ENCODE results near the gene TBX1. TPM values are rescaled to one million over a fixed set of nuclear protein-coding genes. Genes with fewer than 3 reads are reported as not detected.

The TBX1 gene
- total RNA-seq, 4 donors from 2014 or later, result 7.6 to 34.3 (median 18.5) TPM

GRCh38 chr22:19801340-19802000 is 40.9 kb downstream of the TBX1 start:
- H3K36me3 ChIP-seq, result no peaks in the 10 kb centered on the region
- intact Hi-C loops (cut with DNase I), result no loop called here
- H3K4me3 ChIP-seq (replicated peaks in 1 of 3), result no peak overlapping the region
- no peak for TF ChIP-seq POLR2A (IDR thresholded peaks at IDR 0.05)
- no peak for TF ChIP-seq CTCF (IDR thresholded peaks at IDR 0.05)
- no peak overlapping the region for H3K27ac ChIP-seq
- H3K9me3 ChIP-seq, result no peaks in the 10 kb centered on the region
- H3K27me3 ChIP-seq, result no peaks in the 10 kb centered on the region
- peaks cover 5 to 9% of the 10 kb centered on the region in 2 donors for H3K4me1 ChIP-seq
- 78 to 83% methylated on average over 15 to 16 of the region's 18 CpGs for WGBS, 2 donors
- DNase-seq, result no peak

- WGBS, 2 donors, result 81 to 88% methylated on average over 20 to 21 of the region's 26 CpGs
- Histone ChIP-seq H3K36me3 (no peaks in the 10 kb centered on the region), H3K4me1 (peaks cover 12 to 16% of the 10 kb centered on the region in 2 donors), H3K9me3 (no peaks in the 10 kb centered on the region), H3K27me3 (no peaks in the 10 kb centered on the region), H3K27ac (no peak overlapping the region), H3K4me3 (replicated peaks in 1 of 3) (no peak overlapping the region)
- intact Hi-C loops (cut with DNase I), result no loop called here
- DNase-seq, result no peak
- TF ChIP-seq CTCF (IDR thresholded peaks at IDR 0.05) (no peak), POLR2A (IDR thresholded peaks at IDR 0.05) (no peak)
These were observed 41.7 kb downstream of the TBX1 start for GRCh38 chr22:19802001-19802893.

- TF ChIP-seq CTCF (IDR thresholded peaks at IDR 0.05), result no peak
- TF ChIP-seq POLR2A (IDR thresholded peaks at IDR 0.05), result no peak
- intact Hi-C loops (cut with DNase I), result no loop called here
- Histone ChIP-seq H3K36me3 (no peaks in the 10 kb centered on the region), H3K27ac (no peak overlapping the region), H3K4me3 (replicated peaks in 1 of 3) (no peak overlapping the region), H3K9me3 (no peaks in the 10 kb centered on the region), H3K27me3 (no peaks in the 10 kb centered on the region), H3K4me1 (peaks cover 12 to 16% of the 10 kb centered on the region in 2 donors)
- DNase-seq, result no peak
- WGBS, 2 donors, result 92% methylated on average over 15 to 19 of the region's 19 CpGs
These were observed 42.5 kb downstream of the TBX1 start for GRCh38 chr22:19802894-19803735.

- no peaks in the 10 kb centered on the region for H3K9me3 ChIP-seq
- no peak overlapping the region for H3K4me3 ChIP-seq (replicated peaks in 1 of 3)
- no peak for TF ChIP-seq CTCF (IDR thresholded peaks at IDR 0.05)
- peaks cover 12 to 16% of the 10 kb centered on the region in 2 donors for H3K4me1 ChIP-seq
- H3K36me3 ChIP-seq, result no peaks in the 10 kb centered on the region
- 96 to 98% methylated on average over 5 to 8 of the region's 8 CpGs for WGBS, 2 donors
- intact Hi-C loops (cut with DNase I), result no loop called here
- no peak for DNase-seq
- H3K27ac ChIP-seq, result no peak overlapping the region
- no peaks in the 10 kb centered on the region for H3K27me3 ChIP-seq
These were observed 43.2 kb downstream of the TBX1 start for GRCh38 chr22:19803736-19804267.
